Activated CD4-positive, alpha-beta T cell treated with anti-CD3 and anti-CD28 coated beads for 36 hours (primary cell): ENCODE measurements around the gene SLC35F1. TPM values are rescaled to one million over a fixed set of nuclear protein-coding genes. Genes with fewer than 3 reads are reported as not detected.

ENCODE experiments used
- ATAC-seq: fragments of 200-7000 bp; cut with Tn5 transposase; one replicate; pipeline ENCODE4 v1.10.0; 2021; ENCODE audit warnings: mild to moderate bottlenecking, moderate library complexity
- CTCF ChIA-PET: fragments of 350-600 bp; sonication (Branson Sonifier 250); formaldehyde crosslinking; loops from one replicate; lab custom pipeline; 2021; ENCODE audit warnings: antibody characterized with exemption; lab: Charles Lee
- POLR2A ChIA-PET: fragments of 350-600 bp; sonication (Branson Sonifier 250); formaldehyde crosslinking; loops from one replicate; lab custom pipeline; 2021; ENCODE audit warnings: antibody characterized with exemption, inconsistent platforms; lab: Charles Lee
- DNase-seq: peaks from one replicate; pipeline ENCODE4 v3.0.0-alpha.2; 2020
- H3K27ac Mint-ChIP-seq: one replicate; pipeline ENCODE4 v1.8.0; 2021; ENCODE audit warnings: mixed read lengths
- H3K27me3 Mint-ChIP-seq: one replicate; pipeline ENCODE4 v1.8.0; 2021; ENCODE audit warnings: mixed read lengths
- H3K36me3 Mint-ChIP-seq: one replicate; pipeline ENCODE4 v1.8.0; 2021; ENCODE audit warnings: low read depth, mixed read lengths
- H3K4me1 Mint-ChIP-seq: one replicate; pipeline ENCODE4 v1.8.0; 2021; ENCODE audit warnings: mixed read lengths
- H3K4me3 Mint-ChIP-seq: one replicate; pipeline ENCODE4 v1.8.0; 2021; ENCODE audit warnings: mild to moderate bottlenecking, moderate library complexity, mixed read lengths
- H3K9me3 Mint-ChIP-seq: one replicate; pipeline ENCODE4 v1.8.0; 2021; ENCODE audit warnings: low read depth, mixed read lengths
- intact Hi-C, 2 experiments: fragments of 100-400 bp; cut with DNase I in 1 of 2; cut with micrococcal nuclease in 1 of 2; formaldehyde crosslinking; loops; one replicate each; pipeline versions ENCODE4 v1.14.2 to v1.15.1; 2022 to 2024; cut with DNase I, micrococcal nuclease
- total RNA-seq, 2 experiments: library from RNA; stranded (reverse); gene quantifications; one replicate each; pipeline ENCODE4 v1.2.3, GENCODE V29; 2021

SLC35F1 gene
- total RNA-seq, 2 experiments from 2014 or later, result 0.18 to 0.23 TPM

- POLR2A ChIA-PET, result no interaction called here
- no peaks in the 10 kb centered on the region for H3K9me3 Mint-ChIP-seq
- no peak overlapping the region for H3K4me3 Mint-ChIP-seq
These were observed 296.5 kb downstream of the SLC35F1 start for GRCh38 chr6:118203545-118203944.

GRCh38 chr6:118206221-118206620 lies 299.2 kb downstream of the SLC35F1 start:
- ATAC-seq (no peak), DNase-seq (no peak)
- H3K9me3 Mint-ChIP-seq, result no peaks in the 10 kb centered on the region
- H3K27ac Mint-ChIP-seq, result no peak overlapping the region
- intact Hi-C loops, result no loop called here
- no peaks in the 10 kb centered on the region for H3K4me1 Mint-ChIP-seq
- no peaks in the 10 kb centered on the region for H3K36me3 Mint-ChIP-seq
- ChIA-PET POLR2A (no interaction called here), CTCF (interaction anchor here (1.0 kb wide), 1 partner anchor 15 kb away, joined by 3 read pairs; no protein-coding TSS in a partner anchor)
- no peak overlapping the region for H3K4me3 Mint-ChIP-seq
- peaks cover 3% of the 10 kb centered on the region for H3K27me3 Mint-ChIP-seq

More at GRCh38 chr6:118203545-118203944, 296.5 kb downstream of the SLC35F1 start:
- Mint-ChIP-seq H3K36me3 (no peaks in the 10 kb centered on the region), H3K4me1 (no peaks in the 10 kb centered on the region), H3K27me3 (peaks cover 7% of the 10 kb centered on the region), H3K27ac (no peak overlapping the region)
- no peak for DNase-seq
- CTCF ChIA-PET, result interaction anchor here (1.0 kb wide), 1 partner anchor 227 kb away, joined by 3 read pairs; no protein-coding TSS in a partner anchor
- ATAC-seq, result no peak
- intact Hi-C loops, result no loop called here

- DNase-seq, result no peak
- Mint-ChIP-seq H3K9me3 (no peaks in the 10 kb centered on the region), H3K27me3 (peaks cover 4% of the 10 kb centered on the region), H3K27ac (no peak overlapping the region), H3K4me3 (no peak overlapping the region), H3K4me1 (no peaks in the 10 kb centered on the region), H3K36me3 (no peaks in the 10 kb centered on the region)
- no peak for ATAC-seq
- POLR2A ChIA-PET, result no interaction called here
- intact Hi-C loops, result no loop called here
- CTCF ChIA-PET, result no interaction called here
These were observed 300.9 kb downstream of the SLC35F1 start for GRCh38 chr6:118207947-118208346.

- H3K27me3 Mint-ChIP-seq, result peaks cover 10% of the 10 kb centered on the region
- intact Hi-C loops, result no loop called here
- no peak overlapping the region for H3K4me3 Mint-ChIP-seq
- H3K36me3 Mint-ChIP-seq, result no peaks in the 10 kb centered on the region
- H3K9me3 Mint-ChIP-seq, result no peaks in the 10 kb centered on the region
- ATAC-seq (no peak), DNase-seq (no peak)
- H3K27ac Mint-ChIP-seq, result no peak overlapping the region
- ChIA-PET CTCF (interaction anchor here (0.7 kb wide), 2 partner anchors 68 to 117 kb away, joined by 3 read pairs; no protein-coding TSS in a partner anchor), POLR2A (no interaction called here)
- H3K4me1 Mint-ChIP-seq, result no peaks in the 10 kb centered on the region
These were observed 305.5 kb downstream of the SLC35F1 start for GRCh38 chr6:118212451-118213173.

GRCh38 chr6:118215269-118215668 lies 308.2 kb downstream of the SLC35F1 start:
- H3K4me3 Mint-ChIP-seq, result no peak overlapping the region
- peaks cover 4% of the 10 kb centered on the region for H3K9me3 Mint-ChIP-seq
- no peaks in the 10 kb centered on the region for H3K36me3 Mint-ChIP-seq
- POLR2A ChIA-PET, result no interaction called here
- ATAC-seq (no peak), DNase-seq (no peak)
- peaks cover 12% of the 10 kb centered on the region for H3K27me3 Mint-ChIP-seq
- no peaks in the 10 kb centered on the region for H3K4me1 Mint-ChIP-seq
- intact Hi-C loops, result no loop called here
- CTCF ChIA-PET, result no interaction called here
- H3K27ac Mint-ChIP-seq, result no peak overlapping the region

GRCh38 chr6:118216751-118217150 lies 309.7 kb downstream of the SLC35F1 start:
- no peak overlapping the region for H3K4me3 Mint-ChIP-seq
- H3K27me3 Mint-ChIP-seq, result peaks cover 10% of the 10 kb centered on the region
- H3K27ac Mint-ChIP-seq, result no peak overlapping the region
- H3K4me1 Mint-ChIP-seq, result no peaks in the 10 kb centered on the region
- DNase-seq (no peak), ATAC-seq (no peak)
- H3K36me3 Mint-ChIP-seq, result no peaks in the 10 kb centered on the region
- peaks cover 4% of the 10 kb centered on the region for H3K9me3 Mint-ChIP-seq
- intact Hi-C loops, result no loop called here
- POLR2A ChIA-PET, result no interaction called here
- CTCF ChIA-PET, result no interaction called here

- ChIA-PET POLR2A (no interaction called here), CTCF (no interaction called here)
- no peak for ATAC-seq
- H3K27ac Mint-ChIP-seq, result no peak overlapping the region
- no peak overlapping the region for H3K4me3 Mint-ChIP-seq
- H3K36me3 Mint-ChIP-seq, result no peaks in the 10 kb centered on the region
- peaks cover 7% of the 10 kb centered on the region for H3K27me3 Mint-ChIP-seq
- peaks cover 4% of the 10 kb centered on the region for H3K9me3 Mint-ChIP-seq
- no peak for DNase-seq
- H3K4me1 Mint-ChIP-seq, result no peaks in the 10 kb centered on the region
- intact Hi-C loops, result no loop called here
These were observed 311.1 kb downstream of the SLC35F1 start for GRCh38 chr6:118218156-118218555.

- intact Hi-C loops, result no loop called here
- no peak for ATAC-seq
- CTCF ChIA-PET, result interaction anchor here (0.7 kb wide), 1 partner anchor 591 kb away, joined by 3 read pairs; no protein-coding TSS in a partner anchor
- no peak for DNase-seq
- Mint-ChIP-seq H3K27me3 (peaks cover 8% of the 10 kb centered on the region), H3K4me1 (no peaks in the 10 kb centered on the region), H3K9me3 (peaks cover 4% of the 10 kb centered on the region), H3K4me3 (no peak overlapping the region), H3K27ac (no peak overlapping the region), H3K36me3 (no peaks in the 10 kb centered on the region)
- POLR2A ChIA-PET, result no interaction called here
These were observed 313.5 kb downstream of the SLC35F1 start for GRCh38 chr6:118220429-118221128.

GRCh38 chr6:118223316-118223715 lies 316.3 kb downstream of the SLC35F1 start:
- no peaks in the 10 kb centered on the region for H3K4me1 Mint-ChIP-seq
- no peak for DNase-seq
- ATAC-seq, result no peak
- H3K4me3 Mint-ChIP-seq, result no peak overlapping the region
- intact Hi-C loops, result no loop called here
- H3K9me3 Mint-ChIP-seq, result peaks cover 4% of the 10 kb centered on the region
- ChIA-PET POLR2A (no interaction called here), CTCF (interaction anchor here (0.6 kb wide), 1 partner anchor 242 kb away, joined by 3 read pairs; no protein-coding TSS in a partner anchor)
- H3K27me3 Mint-ChIP-seq, result peaks cover 12% of the 10 kb centered on the region
- H3K36me3 Mint-ChIP-seq, result no peaks in the 10 kb centered on the region
- no peak overlapping the region for H3K27ac Mint-ChIP-seq

GRCh38 chr6:118228886-118229285 lies 321.8 kb downstream of the SLC35F1 start:
- intact Hi-C loops, result no loop called here
- no peaks in the 10 kb centered on the region for H3K4me1 Mint-ChIP-seq
- no peaks in the 10 kb centered on the region for H3K36me3 Mint-ChIP-seq
- ChIA-PET CTCF (no interaction called here), POLR2A (no interaction called here)
- DNase-seq (no peak), ATAC-seq (no peak)
- H3K27me3 Mint-ChIP-seq, result peaks cover 13% of the 10 kb centered on the region
- no peaks in the 10 kb centered on the region for H3K9me3 Mint-ChIP-seq
- H3K4me3 Mint-ChIP-seq, result no peak overlapping the region
- H3K27ac Mint-ChIP-seq, result no peak overlapping the region

- no peak overlapping the region for H3K27ac Mint-ChIP-seq
- ATAC-seq, result no peak
- intact Hi-C loops, result no loop called here
- ChIA-PET POLR2A (no interaction called here), CTCF (no interaction called here)
- DNase-seq, result no peak
- peaks cover 20% of the 10 kb centered on the region for H3K27me3 Mint-ChIP-seq
- no peaks in the 10 kb centered on the region for H3K36me3 Mint-ChIP-seq
- H3K9me3 Mint-ChIP-seq, result no peaks in the 10 kb centered on the region
- H3K4me1 Mint-ChIP-seq, result no peaks in the 10 kb centered on the region
- H3K4me3 Mint-ChIP-seq, result no peak overlapping the region
These were observed 333.9 kb downstream of the SLC35F1 start for GRCh38 chr6:118240878-118241528.
